Parathyroid adenoma (tissue), 2 donors: ENCODE results near the gene ITFG2.

Source experiments
- H2AFZ ChIP-seq: fragments of 300-600 bp; sonication (generic); one replicate; pipeline ENCODE4 v1.7.0; 2017; ENCODE audit warnings: antibody characterized with exemption, mild to moderate bottlenecking
- H3K27ac ChIP-seq: fragments of 300-600 bp; sonication (generic); one replicate; pipeline ENCODE4 v1.7.0; 2017
- H3K27me3 ChIP-seq: fragments of 300-600 bp; sonication (generic); one replicate; pipeline ENCODE4 v1.7.0; 2017; ENCODE audit warnings: low read length; ENCODE audit not compliant: control insufficient read depth, insufficient read depth
- H3K36me3 ChIP-seq: fragments of 300-600 bp; sonication (generic); one replicate; pipeline ENCODE4 v1.7.0; 2017; ENCODE audit warnings: low read length; ENCODE audit not compliant: control insufficient read depth, insufficient read depth
- H3K4me1 ChIP-seq: fragments of 300-600 bp; sonication (generic); one replicate; pipeline ENCODE4 v1.7.0; 2017; ENCODE audit warnings: control low read depth
- H3K4me2 ChIP-seq: fragments of 300-600 bp; sonication (generic); one replicate; pipeline ENCODE4 v1.7.0; 2017; ENCODE audit warnings: low read length
- H3K4me3 ChIP-seq: fragments of 300-600 bp; sonication (generic); one replicate; pipeline ENCODE4 v1.7.0; 2017; ENCODE audit warnings: low read depth, low read length
- H3K79me2 ChIP-seq: fragments of 300-600 bp; sonication (generic); one replicate; pipeline ENCODE4 v1.7.0; 2017; ENCODE audit warnings: control low read depth
- H3K9ac ChIP-seq: fragments of 300-600 bp; sonication (generic); one replicate; pipeline ENCODE4 v1.7.0; 2017; ENCODE audit warnings: mild to moderate bottlenecking
- H3K9me3 ChIP-seq: fragments of 300-600 bp; sonication (generic); one replicate; pipeline ENCODE4 v1.7.0; 2017; ENCODE audit warnings: low read length; ENCODE audit not compliant: control insufficient read depth
- CTCF ChIP-seq: fragments of 300-600 bp; sonication (generic); IDR thresholded peaks from one replicate; pipeline ENCODE4 v1.7.0; 2017; ENCODE audit warnings: antibody characterized with exemption, mild to moderate bottlenecking
- donor health status: primary hyperparathyroidism.

ITFG2 gene

GRCh38 chr12:2826721-2827515 is 14.4 kb downstream of the ITFG2 start:
- Histone ChIP-seq H3K27me3 (no peaks in the 10 kb centered on the region), H3K9ac (no peak overlapping the region), H2AFZ (no peak overlapping the region), H3K36me3 (no peaks in the 10 kb centered on the region), H3K9me3 (no peaks in the 10 kb centered on the region), H3K79me2 (no peaks in the 10 kb centered on the region), H3K27ac (no peak overlapping the region), H3K4me2 (no peak overlapping the region), H3K4me3 (no peak overlapping the region), H3K4me1 (no peaks in the 10 kb centered on the region)
- TF ChIP-seq CTCF: no peak

- no peaks in the 10 kb centered on the region for H3K27me3 ChIP-seq
- H2AFZ ChIP-seq: no peak overlapping the region
- H3K36me3 ChIP-seq: no peaks in the 10 kb centered on the region
- H3K4me3 ChIP-seq: no peak overlapping the region
- no peaks in the 10 kb centered on the region for H3K4me1 ChIP-seq
- no peak overlapping the region for H3K27ac ChIP-seq
- H3K9me3 ChIP-seq: no peaks in the 10 kb centered on the region
- H3K4me2 ChIP-seq: no peak overlapping the region
- H3K79me2 ChIP-seq: no peaks in the 10 kb centered on the region
- no peak for TF ChIP-seq CTCF
- H3K9ac ChIP-seq: no peak overlapping the region
Observed at GRCh38 chr12:2829275-2829674, 16.8 kb downstream of the ITFG2 start.

GRCh38 chr12:2832550-2833127 is 20.2 kb downstream of the ITFG2 start:
- H3K4me1 ChIP-seq: no peaks in the 10 kb centered on the region
- no peak overlapping the region for H3K27ac ChIP-seq
- H3K4me2 ChIP-seq: no peak overlapping the region
- H3K27me3 ChIP-seq: no peaks in the 10 kb centered on the region
- H3K79me2 ChIP-seq: no peaks in the 10 kb centered on the region
- TF ChIP-seq CTCF: no peak
- no peak overlapping the region for H3K4me3 ChIP-seq
- no peaks in the 10 kb centered on the region for H3K36me3 ChIP-seq
- no peak overlapping the region for H3K9ac ChIP-seq
- H3K9me3 ChIP-seq: no peaks in the 10 kb centered on the region
- no peak overlapping the region for H2AFZ ChIP-seq

- Histone ChIP-seq H3K79me2 (no peaks in the 10 kb centered on the region), H2AFZ (no peak overlapping the region), H3K27me3 (no peaks in the 10 kb centered on the region), H3K36me3 (no peaks in the 10 kb centered on the region), H3K4me2 (no peak overlapping the region), H3K4me3 (no peak overlapping the region), H3K27ac (no peak overlapping the region), H3K4me1 (no peaks in the 10 kb centered on the region), H3K9ac (no peak overlapping the region), H3K9me3 (no peaks in the 10 kb centered on the region)
- TF ChIP-seq CTCF: no peak
Observed at GRCh38 chr12:2833327-2833726, 20.9 kb downstream of the ITFG2 start.

GRCh38 chr12:2833810-2834209 is 21.3 kb downstream of the ITFG2 start:
- Histone ChIP-seq H3K9ac (no peak overlapping the region), H3K27ac (no peak overlapping the region)

More at GRCh38 chr12:2833810-2834209, 21.3 kb downstream of the ITFG2 start:
- Histone ChIP-seq H3K9me3 (no peaks in the 10 kb centered on the region), H3K36me3 (no peaks in the 10 kb centered on the region), H3K27me3 (no peaks in the 10 kb centered on the region), H3K4me3 (no peak overlapping the region), H3K4me2 (no peak overlapping the region), H2AFZ (no peak overlapping the region), H3K4me1 (no peaks in the 10 kb centered on the region), H3K79me2 (no peaks in the 10 kb centered on the region)
- TF ChIP-seq CTCF: no peak
